ENCODE measurements around the gene SLC39A11.
"Not testable (repeated sequence)": the region's sequence is repeated elsewhere in the genome, so short reads cannot be mapped to it uniquely, and the experiment has no call there.

SLC39A11 gene

DNA sequence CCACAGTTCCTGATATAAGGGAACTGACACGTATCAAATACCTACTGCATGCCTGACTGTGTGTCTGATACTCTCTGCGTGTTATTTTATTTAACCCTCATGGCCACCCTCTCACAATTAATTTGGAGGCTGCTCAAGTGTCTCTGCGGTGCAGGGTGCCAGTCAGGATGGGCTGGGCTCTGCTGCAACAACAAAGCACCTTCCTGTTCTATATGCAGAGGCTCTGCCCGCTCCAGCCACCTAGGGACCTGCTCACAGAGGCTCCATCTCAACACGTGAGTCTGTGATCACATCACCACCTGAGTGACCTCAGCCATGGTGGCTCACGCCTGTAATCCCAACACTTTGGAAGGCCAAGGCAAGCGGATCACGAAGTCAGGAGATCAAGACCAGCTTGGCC, 87.1 kb downstream of the SLC39A11 start:
- Histone ChIP-seq H3K36me3 (ENCODE audit: control insufficient read depth, insufficient read depth, low read length) (no peaks in the 10 kb centered on the region), H3K9me3 (ENCODE audit: control insufficient read depth, insufficient read depth, low read length) (no peaks in the 10 kb centered on the region), H3K27me3 (ENCODE audit: control insufficient read depth, insufficient read depth, low read length) (no peaks in the 10 kb centered on the region), H3K4me3 (ENCODE audit: low read depth, low read length) (no peak overlapping the region), H3K4me1 (ENCODE audit: control insufficient read depth, insufficient read depth, low read length) (no peaks in the 10 kb centered on the region), H3K9ac (ENCODE audit: low read depth, low read length) (no peak overlapping the region), H3K27ac (ENCODE audit: low read depth, low read length) (no peak overlapping the region)

- Histone ChIP-seq H3K4me3 (ENCODE audit: low read depth, low read length) (no peak overlapping the region), H3K36me3 (ENCODE audit: control insufficient read depth, insufficient read depth, low read length) (no peaks in the 10 kb centered on the region), H3K27ac (ENCODE audit: low read depth, low read length) (no peak overlapping the region), H3K9me3 (ENCODE audit: control insufficient read depth, insufficient read depth, low read length) (no peaks in the 10 kb centered on the region), H3K27me3 (ENCODE audit: control insufficient read depth, insufficient read depth, low read length) (no peaks in the 10 kb centered on the region), H3K4me1 (ENCODE audit: control insufficient read depth, insufficient read depth, low read length) (no peaks in the 10 kb centered on the region), H3K9ac (ENCODE audit: low read depth, low read length) (no peak overlapping the region)
Measured at GRCh38 chr17:73003487-73003886, 89.0 kb downstream of the SLC39A11 start.

DNA sequence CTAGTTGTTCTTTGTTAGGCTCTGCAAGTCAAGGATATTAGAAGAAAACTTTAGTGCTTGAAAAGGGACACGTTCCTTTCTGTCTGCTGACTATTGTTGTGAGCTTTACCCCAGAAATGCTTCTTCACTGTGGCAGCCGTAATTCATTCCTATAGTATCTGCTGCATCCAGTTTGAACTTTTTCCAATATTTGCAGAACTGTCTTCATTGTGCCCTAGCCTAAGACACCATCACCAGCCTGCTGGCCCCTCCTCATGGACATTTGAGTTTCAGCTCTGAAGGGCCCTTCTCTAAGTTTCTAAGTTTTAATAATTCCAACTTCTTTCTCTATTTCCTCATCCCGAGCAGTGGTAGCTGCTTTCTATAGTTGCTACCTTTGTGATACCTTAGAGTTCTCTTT, 91.7 kb downstream of the SLC39A11 start:
- Histone ChIP-seq H3K27me3 (ENCODE audit: control insufficient read depth, insufficient read depth, low read length) (no peaks in the 10 kb centered on the region), H3K27ac (ENCODE audit: low read depth, low read length) (no peak overlapping the region), H3K9ac (ENCODE audit: low read depth, low read length) (no peak overlapping the region), H3K4me3 (ENCODE audit: low read depth, low read length) (no peak overlapping the region), H3K9me3 (ENCODE audit: control insufficient read depth, insufficient read depth, low read length) (peaks cover 5% of the 10 kb centered on the region), H3K4me1 (ENCODE audit: control insufficient read depth, insufficient read depth, low read length) (no peaks in the 10 kb centered on the region), H3K36me3 (ENCODE audit: control insufficient read depth, insufficient read depth, low read length) (no peaks in the 10 kb centered on the region)

DNA sequence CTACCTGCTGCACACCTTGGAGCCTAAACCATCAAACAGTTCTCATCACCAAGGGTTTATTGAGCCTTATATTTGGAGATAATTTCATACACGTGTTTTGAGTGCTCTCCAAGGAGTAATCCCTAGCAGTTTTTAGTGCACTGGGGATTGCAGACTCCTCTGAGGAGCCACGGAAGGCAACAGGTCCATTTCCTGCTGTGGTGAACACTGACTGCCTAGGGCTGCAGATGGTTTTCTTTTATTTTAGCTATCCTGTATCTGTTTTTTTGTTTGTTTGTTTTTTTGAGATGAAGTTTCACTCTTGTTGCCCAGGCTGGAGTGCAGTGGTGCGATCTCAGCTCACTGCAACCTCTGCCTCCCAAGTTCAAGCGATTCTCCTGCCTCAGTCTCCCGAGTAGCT, 93.0 kb downstream of the SLC39A11 start:
- H3K4me3 ChIP-seq (ENCODE audit: low read depth, low read length); H3K9ac ChIP-seq (ENCODE audit: low read depth, low read length); H3K36me3 ChIP-seq (ENCODE audit: control insufficient read depth, insufficient read depth, low read length); H3K4me1 ChIP-seq (ENCODE audit: control insufficient read depth, insufficient read depth, low read length); H3K27ac ChIP-seq (ENCODE audit: low read depth, low read length); H3K27me3 ChIP-seq (ENCODE audit: control insufficient read depth, insufficient read depth, low read length); H3K9me3 ChIP-seq (ENCODE audit: control insufficient read depth, insufficient read depth, low read length): not testable (repeated sequence)

GRCh38 chr17:72998343-72998742, 94.1 kb downstream of the SLC39A11 start:
- no peaks in the 10 kb centered on the region for H3K27me3 ChIP-seq (ENCODE audit: control insufficient read depth, insufficient read depth, low read length)
- no peak overlapping the region for H3K4me3 ChIP-seq (ENCODE audit: low read depth, low read length)
- H3K4me1 ChIP-seq (ENCODE audit: control insufficient read depth, insufficient read depth, low read length): no peaks in the 10 kb centered on the region
- peaks cover 5% of the 10 kb centered on the region for H3K9me3 ChIP-seq (ENCODE audit: control insufficient read depth, insufficient read depth, low read length)
- no peak overlapping the region for H3K27ac ChIP-seq (ENCODE audit: low read depth, low read length)
- H3K36me3 ChIP-seq (ENCODE audit: control insufficient read depth, insufficient read depth, low read length): no peaks in the 10 kb centered on the region
- H3K9ac ChIP-seq (ENCODE audit: low read depth, low read length): no peak overlapping the region

DNA sequence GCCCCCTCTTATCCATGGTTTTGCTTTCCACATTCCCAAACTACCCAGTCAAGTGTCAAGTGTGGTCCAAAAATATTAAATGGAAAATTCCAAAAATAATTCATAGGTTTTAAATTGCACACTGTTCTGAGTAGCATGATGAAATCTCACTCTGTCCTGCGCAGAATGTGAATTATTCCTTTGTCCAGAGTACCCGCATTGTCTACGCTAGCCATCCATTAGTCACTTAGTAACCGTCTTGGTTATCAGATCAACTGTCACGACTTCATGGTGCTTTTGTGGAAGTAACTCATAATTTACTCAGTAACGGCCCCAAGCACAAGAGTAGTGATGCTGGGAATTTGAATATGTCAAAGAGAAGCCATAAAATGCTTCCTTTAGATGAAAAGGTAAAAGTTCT, 94.9 kb downstream of the SLC39A11 start:
- Histone ChIP-seq H3K9me3 (ENCODE audit: control insufficient read depth, insufficient read depth, low read length) (peaks cover 5% of the 10 kb centered on the region), H3K27me3 (ENCODE audit: control insufficient read depth, insufficient read depth, low read length) (no peaks in the 10 kb centered on the region), H3K36me3 (ENCODE audit: control insufficient read depth, insufficient read depth, low read length) (no peaks in the 10 kb centered on the region), H3K4me3 (ENCODE audit: low read depth, low read length) (no peak overlapping the region), H3K4me1 (ENCODE audit: control insufficient read depth, insufficient read depth, low read length) (no peaks in the 10 kb centered on the region), H3K27ac (ENCODE audit: low read depth, low read length) (no peak overlapping the region), H3K9ac (ENCODE audit: low read depth, low read length) (no peak overlapping the region)

- Histone ChIP-seq H3K4me3 (ENCODE audit: low read depth, low read length) (no peak overlapping the region), H3K36me3 (ENCODE audit: control insufficient read depth, insufficient read depth, low read length) (no peaks in the 10 kb centered on the region), H3K27me3 (ENCODE audit: control insufficient read depth, insufficient read depth, low read length) (no peaks in the 10 kb centered on the region), H3K9ac (ENCODE audit: low read depth, low read length) (no peak overlapping the region), H3K9me3 (ENCODE audit: control insufficient read depth, insufficient read depth, low read length) (peaks cover 5% of the 10 kb centered on the region), H3K4me1 (ENCODE audit: control insufficient read depth, insufficient read depth, low read length) (no peaks in the 10 kb centered on the region), H3K27ac (ENCODE audit: low read depth, low read length) (no peak overlapping the region)
Measured at GRCh38 chr17:72996791-72997190, 95.7 kb downstream of the SLC39A11 start.

DNA sequence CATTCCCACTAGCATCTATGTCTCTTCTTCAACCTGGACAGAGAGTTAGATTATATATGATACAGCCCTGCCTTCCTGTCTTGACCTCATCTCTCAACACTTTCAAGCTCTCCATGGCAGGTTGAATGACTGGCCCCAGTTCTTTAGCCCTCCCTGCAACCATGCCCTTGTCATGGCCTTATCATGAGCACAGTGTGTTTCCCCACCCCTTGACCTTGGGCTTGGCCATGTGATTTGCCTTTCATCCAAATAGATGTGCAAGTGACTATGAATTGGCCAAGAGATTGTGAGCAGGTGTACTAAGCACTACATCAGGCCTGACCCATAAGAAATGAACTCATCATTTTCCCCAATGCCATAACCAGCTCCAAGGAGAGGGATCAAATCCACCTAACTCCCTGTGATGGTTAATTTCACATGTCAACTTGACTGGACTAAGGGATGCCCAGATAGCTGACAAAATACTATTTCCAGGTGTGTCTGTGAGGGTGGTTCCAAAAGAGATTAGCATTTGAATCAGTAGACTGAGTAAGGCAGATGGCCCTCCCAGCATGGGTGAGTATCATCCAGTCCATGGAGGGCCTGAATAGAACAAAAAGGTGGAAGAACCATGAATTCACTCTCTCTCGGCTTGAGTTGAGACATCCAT, 97.4 kb downstream of the SLC39A11 start:
- H3K4me3 ChIP-seq (ENCODE audit: low read depth, low read length): no peak overlapping the region
- H3K36me3 ChIP-seq (ENCODE audit: control insufficient read depth, insufficient read depth, low read length): no peaks in the 10 kb centered on the region

GRCh38 chr17:72992783-72993467, 99.6 kb downstream of the SLC39A11 start:
- not testable (repeated sequence) for H3K4me1 ChIP-seq (ENCODE audit: control insufficient read depth, insufficient read depth, low read length); H3K27me3 ChIP-seq (ENCODE audit: control insufficient read depth, insufficient read depth, low read length); H3K9ac ChIP-seq (ENCODE audit: low read depth, low read length); H3K36me3 ChIP-seq (ENCODE audit: control insufficient read depth, insufficient read depth, low read length); H3K27ac ChIP-seq (ENCODE audit: low read depth, low read length); H3K9me3 ChIP-seq (ENCODE audit: control insufficient read depth, insufficient read depth, low read length); H3K4me3 ChIP-seq (ENCODE audit: low read depth, low read length)

More for the DNA sequence above, 97.4 kb downstream of the SLC39A11 start:
- Histone ChIP-seq H3K4me1 (ENCODE audit: control insufficient read depth, insufficient read depth, low read length) (no peaks in the 10 kb centered on the region), H3K9me3 (ENCODE audit: control insufficient read depth, insufficient read depth, low read length) (peaks cover 5% of the 10 kb centered on the region), H3K27ac (ENCODE audit: low read depth, low read length) (no peak overlapping the region), H3K9ac (ENCODE audit: low read depth, low read length) (no peak overlapping the region), H3K27me3 (ENCODE audit: control insufficient read depth, insufficient read depth, low read length) (no peaks in the 10 kb centered on the region)

- Histone ChIP-seq H3K9me3 (ENCODE audit: control insufficient read depth, insufficient read depth, low read length) (peaks cover 5% of the 10 kb centered on the region), H3K27me3 (ENCODE audit: control insufficient read depth, insufficient read depth, low read length) (no peaks in the 10 kb centered on the region), H3K27ac (ENCODE audit: low read depth, low read length) (no peak overlapping the region), H3K36me3 (ENCODE audit: control insufficient read depth, insufficient read depth, low read length) (no peaks in the 10 kb centered on the region), H3K9ac (ENCODE audit: low read depth, low read length) (no peak overlapping the region), H3K4me3 (ENCODE audit: low read depth, low read length) (no peak overlapping the region), H3K4me1 (ENCODE audit: control insufficient read depth, insufficient read depth, low read length) (no peaks in the 10 kb centered on the region)
Measured at GRCh38 chr17:72991651-72992050, 100.8 kb downstream of the SLC39A11 start.

DNA sequence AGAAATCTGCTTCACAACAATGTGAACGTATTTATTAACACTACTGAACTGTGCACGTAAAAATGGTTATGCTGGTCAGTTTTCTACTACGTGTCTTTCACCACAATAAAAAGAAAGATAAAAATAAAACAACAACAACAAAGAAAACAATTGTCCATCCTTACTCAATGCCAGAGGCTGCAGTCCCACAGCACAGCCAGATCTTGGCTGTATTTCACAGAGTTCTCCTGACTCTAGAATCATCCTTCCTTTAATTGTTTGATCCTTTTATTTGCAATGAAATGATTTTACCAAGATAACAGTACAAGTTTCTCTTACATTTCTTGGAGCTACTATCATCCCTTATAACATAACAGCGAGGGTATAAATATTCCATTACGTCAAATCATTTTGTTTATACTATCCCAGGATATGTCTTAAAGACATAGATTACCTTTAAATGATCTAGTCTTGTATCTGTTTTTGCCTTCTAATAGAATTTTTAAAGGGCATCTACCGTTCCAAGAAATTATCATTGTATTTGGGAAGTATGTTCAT, 103.3 kb downstream of the SLC39A11 start:
- H3K9me3 ChIP-seq (ENCODE audit: control insufficient read depth, insufficient read depth, low read length): no peaks in the 10 kb centered on the region
- no peaks in the 10 kb centered on the region for H3K27me3 ChIP-seq (ENCODE audit: control insufficient read depth, insufficient read depth, low read length)
- no peak overlapping the region for H3K4me3 ChIP-seq (ENCODE audit: low read depth, low read length)
- H3K9ac ChIP-seq (ENCODE audit: low read depth, low read length): no peak overlapping the region
- H3K4me1 ChIP-seq (ENCODE audit: control insufficient read depth, insufficient read depth, low read length): no peaks in the 10 kb centered on the region
- H3K36me3 ChIP-seq (ENCODE audit: control insufficient read depth, insufficient read depth, low read length): no peaks in the 10 kb centered on the region
- no peak overlapping the region for H3K27ac ChIP-seq (ENCODE audit: low read depth, low read length)

Data from HUES48 (cell line).